Measurements from ENCODE around the gene SMC3. TPM values are rescaled to one million over a fixed set of nuclear protein-coding genes. Genes with fewer than 3 reads are reported as not detected.
"Not testable (repeated sequence)": the region's sequence is repeated elsewhere in the genome, so short reads cannot be mapped to it uniquely, and the experiment has no call there.

SMC3 gene
- total RNA-seq, 1 donor from 2014 or later: 18.3 TPM

- DNase-seq (ENCODE audit: low read depth in 2 of 2): not testable (repeated sequence)
Measured at GRCh38 chr10:110623316-110623715, 55.8 kb downstream of the SMC3 start.

DNA sequence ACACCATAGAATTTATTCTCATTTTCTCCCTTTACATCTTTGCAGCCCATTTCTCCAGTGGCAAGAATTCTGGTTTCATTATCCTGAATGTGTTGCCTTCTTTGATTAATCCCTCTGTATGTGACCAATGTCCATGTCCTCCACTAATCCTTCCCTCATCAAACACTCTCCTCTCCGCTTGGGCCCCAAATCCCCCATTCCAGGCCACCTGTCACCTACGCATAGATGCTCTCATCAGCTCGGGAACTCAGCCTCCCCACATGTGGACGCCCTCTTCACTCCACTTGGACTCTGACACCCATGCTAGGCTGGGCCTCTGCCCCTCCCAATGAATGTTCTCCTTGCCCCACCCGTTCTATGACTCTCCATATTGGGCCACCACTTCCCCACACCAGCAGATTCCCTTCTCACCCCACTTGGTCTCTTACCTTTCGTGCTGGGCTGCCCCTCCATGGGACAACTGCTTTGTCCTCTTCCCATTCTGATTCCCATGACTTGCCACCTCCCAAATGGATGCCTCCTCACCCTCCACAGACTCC, 57.9 kb downstream of the SMC3 start:
- no peak for DNase-seq (ENCODE audit: low read depth in 2 of 2)

- DNase-seq (ENCODE audit: low read depth in 2 of 2): no peak
Measured at GRCh38 chr10:110625951-110626855, 58.7 kb downstream of the SMC3 start.

DNA sequence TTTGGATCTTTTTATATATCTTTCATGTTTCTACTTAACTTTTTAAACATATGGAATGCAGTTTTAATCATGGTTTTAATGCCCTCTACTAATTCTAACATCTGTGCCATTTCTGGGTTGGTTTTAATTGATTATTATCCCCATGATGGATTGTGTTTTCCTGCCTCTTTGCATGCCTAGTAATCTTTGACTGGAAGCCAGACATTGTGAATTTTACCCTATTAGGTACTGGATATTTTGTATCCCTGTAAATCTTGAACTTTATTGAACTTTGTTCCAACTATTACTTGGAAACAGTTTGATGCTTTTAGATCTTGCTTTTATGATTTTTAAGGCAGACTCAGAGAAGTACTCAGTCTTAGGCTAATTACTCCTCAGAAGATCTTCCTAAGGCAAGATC, 60.7 kb downstream of the SMC3 start:
- no peak for DNase-seq (ENCODE audit: low read depth in 2 of 2)

- peak in 1 of 2 donors; percentile 77 for DNase-seq (ENCODE audit: low read depth in 2 of 2)
Measured at GRCh38 chr10:110629680-110630191, 62.2 kb downstream of the SMC3 start.

- no peak for DNase-seq (ENCODE audit: low read depth in 2 of 2)
Measured at GRCh38 chr10:110631934-110632333, 64.4 kb downstream of the SMC3 start.

DNA sequence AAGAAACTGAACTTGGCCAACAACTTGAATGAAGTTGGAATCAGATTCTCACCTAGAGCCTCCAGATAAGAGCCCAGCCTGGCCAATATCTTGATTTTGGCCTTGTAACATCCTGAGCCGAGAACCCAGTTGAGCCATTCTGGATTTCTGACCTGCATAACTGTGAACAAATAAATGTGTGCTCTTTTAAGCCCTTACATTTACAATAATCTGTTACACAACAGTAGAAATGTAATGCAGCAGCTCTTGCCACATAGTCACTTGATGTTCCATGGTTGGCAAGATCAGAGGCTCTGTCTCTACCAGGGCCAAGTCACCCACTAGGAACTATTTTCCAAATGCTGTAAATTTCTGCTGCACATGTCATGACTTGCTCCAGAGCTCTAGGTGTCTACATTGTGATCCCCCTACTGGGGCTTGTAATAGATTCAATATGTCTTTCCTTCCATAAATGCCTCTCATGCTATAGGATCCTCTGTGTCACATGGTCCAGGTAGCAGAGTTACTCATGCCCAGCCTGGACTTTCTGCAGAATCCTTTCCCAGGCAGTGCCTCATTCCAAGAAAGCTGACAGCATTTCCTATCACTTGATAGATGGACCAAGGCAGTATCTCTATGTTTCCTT, 65.2 kb downstream of the SMC3 start:
- no peak for DNase-seq (ENCODE audit: low read depth in 2 of 2)

GRCh38 chr10:110634527-110635209, 67.2 kb downstream of the SMC3 start:
- peak in 1 of 2 donors; percentile 39 for DNase-seq (ENCODE audit: low read depth in 2 of 2)

GRCh38 chr10:110636572-110636931, 69.1 kb downstream of the SMC3 start:
- DNase-seq (ENCODE audit: low read depth in 2 of 2): no peak

DNA sequence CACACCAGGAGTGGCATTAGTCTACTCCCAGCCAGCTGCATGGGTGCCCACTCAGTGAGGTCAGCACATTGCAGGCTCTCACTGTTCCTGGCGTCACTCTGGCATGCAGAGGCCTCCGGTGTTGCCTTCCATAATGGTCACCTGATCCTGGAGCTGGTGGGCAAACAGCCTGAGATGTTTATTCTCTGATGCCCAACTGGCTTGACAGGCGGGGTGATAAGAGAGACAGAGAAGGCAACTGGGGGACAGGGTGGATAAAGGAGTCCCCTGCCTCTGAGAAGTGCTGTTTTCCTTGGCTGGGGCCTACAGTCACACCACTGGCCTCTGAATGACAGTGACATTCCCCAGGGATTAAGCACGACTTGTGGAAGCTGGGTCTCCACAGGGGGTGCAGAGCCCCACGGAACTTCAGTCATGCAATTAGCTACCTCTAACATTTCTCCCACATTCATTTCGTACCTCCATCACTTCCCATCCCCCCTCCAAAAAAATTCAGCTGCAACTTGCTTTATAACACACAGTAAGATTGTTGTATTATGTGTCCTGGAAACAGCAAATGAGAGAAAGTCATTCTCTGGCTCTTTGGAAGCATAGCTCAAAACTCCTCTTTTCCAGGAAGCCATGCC, 69.5 kb downstream of the SMC3 start:
- no peak for DNase-seq (ENCODE audit: low read depth in 2 of 2)

- no peak for DNase-seq (ENCODE audit: low read depth in 2 of 2)
Measured at GRCh38 chr10:110637558-110638053, 70.1 kb downstream of the SMC3 start.

- DNase-seq (ENCODE audit: low read depth in 2 of 2): no peak
Measured at GRCh38 chr10:110638319-110638718, 70.8 kb downstream of the SMC3 start.

DNA sequence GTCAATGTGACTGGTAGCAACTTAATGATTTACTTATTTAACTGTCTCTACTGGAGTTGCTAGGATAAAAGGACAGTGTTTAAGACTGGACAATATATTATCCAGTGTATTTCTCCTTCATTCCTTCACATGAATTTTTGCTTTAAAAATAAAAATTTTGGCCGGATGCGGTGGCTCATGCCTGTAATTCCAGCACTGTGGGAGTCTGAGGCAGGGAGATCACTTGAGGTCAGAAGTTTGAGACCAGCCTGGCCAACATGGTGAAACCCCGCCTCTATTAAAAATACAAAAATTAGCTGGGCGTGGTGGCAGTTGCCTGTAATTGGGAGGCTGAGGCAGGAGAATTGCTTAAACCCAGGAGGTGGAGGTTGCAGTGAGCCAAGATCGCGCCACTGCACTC, 71.6 kb downstream of the SMC3 start:
- not testable (repeated sequence) for DNase-seq (ENCODE audit: low read depth in 2 of 2)

DNA sequence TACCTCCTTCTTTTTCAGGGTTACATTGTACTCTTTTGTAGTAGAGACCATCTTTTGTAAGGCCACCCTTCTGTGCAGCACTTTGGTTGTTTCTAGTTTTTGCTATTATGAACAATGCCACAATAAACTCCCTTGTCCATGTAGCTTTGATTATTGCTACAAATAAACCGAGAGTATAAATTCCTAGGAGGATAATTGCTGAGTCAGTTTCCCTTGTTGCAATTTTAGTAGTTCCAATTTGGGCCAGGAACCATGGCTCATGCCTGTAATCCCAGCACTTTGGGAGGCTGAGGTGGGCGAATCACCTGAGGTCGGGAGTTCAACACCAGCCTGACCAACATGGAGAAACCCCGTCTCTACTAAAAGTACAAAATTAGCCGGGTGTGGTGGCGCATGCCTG, 72.4 kb downstream of the SMC3 start:
- not testable (repeated sequence) for DNase-seq (ENCODE audit: low read depth in 2 of 2)

- DNase-seq (ENCODE audit: low read depth in 2 of 2): peak in 1 of 2 donors; percentile 51
Measured at GRCh38 chr10:110641256-110641655, 73.8 kb downstream of the SMC3 start.

DNA sequence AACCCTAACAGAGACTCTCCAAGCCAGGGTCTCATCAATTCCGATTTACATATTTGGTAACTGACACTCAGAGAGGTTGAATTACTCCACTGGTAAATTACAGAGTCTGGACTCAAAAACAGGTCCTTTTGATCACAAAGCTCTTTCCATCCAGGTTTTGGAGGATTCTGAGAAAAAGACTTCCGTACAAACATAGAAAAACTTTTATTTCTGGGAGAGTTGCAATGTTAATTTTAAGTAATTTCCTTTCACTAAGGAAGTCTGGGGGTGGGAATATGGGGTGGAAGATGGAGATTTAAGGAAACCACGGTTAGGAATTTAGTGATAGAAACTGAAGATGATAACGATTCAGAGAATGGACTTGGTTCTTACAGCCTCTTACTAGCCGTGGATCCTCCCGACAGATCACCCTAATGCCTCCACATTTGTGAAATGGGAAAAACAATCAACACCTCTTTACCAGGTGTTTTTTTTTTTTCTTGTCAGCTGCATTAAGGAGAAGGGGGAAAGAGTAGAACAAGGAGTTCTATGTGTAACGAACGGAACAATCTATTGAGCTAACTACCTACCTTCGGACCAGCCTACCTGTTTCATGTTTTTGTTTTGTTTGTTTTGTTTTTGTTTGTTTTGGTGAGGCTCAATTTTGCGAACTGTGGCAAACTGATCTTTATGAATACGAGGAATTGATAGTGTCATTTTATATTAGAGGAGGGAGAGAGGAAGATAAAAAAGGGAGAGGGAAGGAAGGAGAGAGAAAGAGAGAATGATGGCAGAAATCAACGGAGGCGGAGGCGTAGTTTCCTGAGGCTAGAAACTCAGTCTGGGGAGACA, 74.9 kb downstream of the SMC3 start:
- DNase-seq (ENCODE audit: low read depth in 2 of 2): no peak

GRCh38 chr10:110643035-110643652, 75.6 kb downstream of the SMC3 start:
- DNase-seq (ENCODE audit: low read depth in 2 of 2): no peak

GRCh38 chr10:110643653-110644597, 76.4 kb downstream of the SMC3 start, which contains the start of gene RBM20:
TSS of gene RBM20 (plus strand) at chr10:110644336. CDS start at chr10:110644455, 119 bp downstream.
- DNase-seq (ENCODE audit: low read depth in 2 of 2): peak; percentile 19 to 40
